ENCODE results near the gene PLA2G4A. TPM values are rescaled to one million over a fixed set of nuclear protein-coding genes. Genes with fewer than 3 reads are reported as not detected.

Gene PLA2G4A
- total RNA-seq, 2 donors from 2014 or later, result 3.1 to 6.3 TPM

DNA sequence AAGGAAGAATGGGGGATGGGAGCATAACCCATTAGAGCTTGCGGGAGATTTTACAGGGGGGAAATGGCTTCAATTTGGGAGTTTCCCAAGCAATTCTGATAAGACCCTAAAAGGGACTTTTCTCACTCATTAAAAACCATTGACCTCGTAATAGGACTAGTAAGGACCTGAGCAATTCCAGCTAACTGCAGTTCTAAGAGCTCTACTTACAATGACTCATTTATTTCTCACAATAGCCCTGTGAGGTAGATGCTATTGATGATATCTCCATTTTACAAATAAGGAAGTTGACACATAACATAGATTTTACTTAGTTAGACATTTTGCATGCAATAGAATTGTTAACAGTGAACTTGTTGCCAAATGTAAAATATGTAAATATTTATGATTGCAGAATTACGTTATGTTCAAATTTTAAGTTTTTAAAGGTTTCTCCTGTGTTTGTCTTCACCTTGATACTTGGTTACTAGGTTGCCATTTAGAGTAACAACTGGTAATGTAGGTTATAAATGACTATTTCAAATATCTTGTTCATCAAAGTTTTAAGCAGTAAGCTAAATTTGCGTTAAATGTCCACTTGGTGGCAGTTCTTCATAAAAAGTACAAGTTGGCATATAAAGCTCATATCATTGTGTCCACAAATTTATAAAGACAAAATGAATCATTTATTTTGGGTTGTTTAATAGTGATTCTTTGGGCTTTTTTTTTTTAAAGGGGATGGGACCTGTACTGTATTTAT is 182.0 kb downstream of the PLA2G4A start:
- no peak overlapping the region for H3K4me3 ChIP-seq
- no peaks in the 10 kb centered on the region for H3K36me3 ChIP-seq
- intact Hi-C loops (cut with DNase I), result no loop called here
- H3K27ac ChIP-seq, result no peak overlapping the region
- no peaks in the 10 kb centered on the region for H3K4me1 ChIP-seq
- H3K9me3 ChIP-seq, result no peaks in the 10 kb centered on the region
- DNase-seq, result no peak
- TF ChIP-seq, protein P1, sequence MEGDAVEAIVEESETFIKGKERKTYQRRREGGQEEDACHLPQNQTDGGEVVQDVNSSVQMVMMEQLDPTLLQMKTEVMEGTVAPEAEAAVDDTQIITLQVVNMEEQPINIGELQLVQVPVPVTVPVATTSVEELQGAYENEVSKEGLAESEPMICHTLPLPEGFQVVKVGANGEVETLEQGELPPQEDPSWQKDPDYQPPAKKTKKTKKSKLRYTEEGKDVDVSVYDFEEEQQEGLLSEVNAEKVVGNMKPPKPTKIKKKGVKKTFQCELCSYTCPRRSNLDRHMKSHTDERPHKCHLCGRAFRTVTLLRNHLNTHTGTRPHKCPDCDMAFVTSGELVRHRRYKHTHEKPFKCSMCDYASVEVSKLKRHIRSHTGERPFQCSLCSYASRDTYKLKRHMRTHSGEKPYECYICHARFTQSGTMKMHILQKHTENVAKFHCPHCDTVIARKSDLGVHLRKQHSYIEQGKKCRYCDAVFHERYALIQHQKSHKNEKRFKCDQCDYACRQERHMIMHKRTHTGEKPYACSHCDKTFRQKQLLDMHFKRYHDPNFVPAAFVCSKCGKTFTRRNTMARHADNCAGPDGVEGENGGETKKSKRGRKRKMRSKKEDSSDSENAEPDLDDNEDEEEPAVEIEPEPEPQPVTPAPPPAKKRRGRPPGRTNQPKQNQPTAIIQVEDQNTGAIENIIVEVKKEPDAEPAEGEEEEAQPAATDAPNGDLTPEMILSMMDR (IDR thresholded peaks at IDR 0.05), result no peak
- H3K27me3 ChIP-seq, result no peaks in the 10 kb centered on the region
- H3K9ac ChIP-seq (ENCODE audit: low read depth in 2 of 2, low read length in 2 of 2), result no peak overlapping the region

DNA sequence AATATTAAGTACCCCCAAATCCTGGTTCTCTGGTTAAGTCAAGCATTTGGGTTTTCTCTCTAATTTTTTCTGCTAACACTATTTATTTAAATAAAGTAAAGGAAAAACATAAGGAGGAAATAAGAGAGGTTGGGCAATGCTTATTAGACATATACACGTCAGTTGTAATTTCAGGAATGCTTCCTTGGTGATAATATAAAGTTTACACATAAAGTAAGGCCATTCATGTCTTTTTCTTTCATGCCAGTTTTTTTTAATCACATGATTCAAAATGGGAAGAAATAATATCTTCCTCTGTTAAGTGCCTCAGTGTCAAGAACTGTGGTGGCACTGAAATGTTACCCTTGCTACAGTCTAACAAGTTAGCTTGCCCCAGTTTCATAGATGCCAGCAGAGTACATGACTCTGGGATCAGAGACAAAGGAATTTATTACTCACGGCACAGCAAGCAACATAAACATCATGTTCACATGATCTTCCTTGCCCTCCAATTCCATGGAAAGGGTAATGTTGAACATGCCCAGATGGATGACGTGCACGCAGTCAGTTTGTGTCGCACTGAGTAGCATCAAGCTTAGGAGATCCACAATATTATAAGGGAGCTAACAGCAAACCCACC is 184.9 kb downstream of the PLA2G4A start:
- DNase-seq, result no peak
- Histone ChIP-seq H3K4me3 (no peak overlapping the region), H3K9me3 (no peaks in the 10 kb centered on the region), H3K36me3 (no peaks in the 10 kb centered on the region), H3K27me3 (no peaks in the 10 kb centered on the region), H3K27ac (no peak overlapping the region), H3K4me1 (no peaks in the 10 kb centered on the region), H3K9ac (ENCODE audit: low read depth in 2 of 2, low read length in 2 of 2) (no peak overlapping the region)
- intact Hi-C loops (cut with DNase I), result no loop called here
- TF ChIP-seq, protein P1 (IDR thresholded peaks at IDR 0.05), result no peak

DNA sequence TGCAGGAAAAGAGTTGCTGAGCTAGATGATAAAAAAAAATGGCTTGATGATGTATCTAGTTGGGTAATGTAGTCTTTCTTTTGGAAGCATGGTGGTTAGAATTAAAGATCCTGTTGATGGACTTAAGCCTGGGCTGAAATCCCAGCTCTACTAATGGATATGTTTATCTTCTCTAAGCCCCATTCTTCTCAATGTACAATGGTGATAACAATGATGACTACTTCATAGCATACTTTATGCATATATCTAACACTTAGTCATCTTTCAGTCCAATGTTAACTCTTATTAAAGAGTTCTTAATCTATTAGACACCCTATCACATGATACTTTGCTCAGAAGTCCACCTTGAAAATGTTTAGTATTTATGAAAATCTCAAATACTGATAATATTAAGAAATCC is 189.5 kb downstream of the PLA2G4A start:
- Histone ChIP-seq H3K27me3 (no peaks in the 10 kb centered on the region), H3K36me3 (no peaks in the 10 kb centered on the region), H3K4me1 (no peaks in the 10 kb centered on the region), H3K9me3 (no peaks in the 10 kb centered on the region), H3K4me3 (no peak overlapping the region), H3K27ac (no peak overlapping the region), H3K9ac (ENCODE audit: low read depth in 2 of 2, low read length in 2 of 2) (no peak overlapping the region)
- intact Hi-C loops (cut with DNase I), result no loop called here
- TF ChIP-seq, protein P1 (IDR thresholded peaks at IDR 0.05), result no peak
- DNase-seq, result no peak

DNA sequence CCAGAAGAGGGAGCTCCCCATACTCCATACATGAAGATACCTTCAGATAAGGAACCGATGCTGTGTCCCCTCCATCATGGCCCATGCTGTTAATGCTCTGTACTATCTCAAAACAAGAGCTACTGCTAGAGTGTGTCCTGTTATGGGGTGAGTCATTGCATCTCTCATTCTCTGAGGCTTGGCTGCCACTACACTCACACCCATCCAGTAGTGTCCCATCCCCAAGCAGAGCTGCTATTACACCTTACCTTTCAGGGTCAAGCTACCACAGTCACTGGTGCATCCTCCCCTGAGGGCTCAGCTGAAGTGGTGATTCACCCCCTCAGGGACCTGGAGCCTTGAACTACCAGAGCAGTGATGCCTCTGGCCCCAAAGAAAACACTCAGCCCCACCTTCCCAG is 198.5 kb downstream of the PLA2G4A start:
- H3K27me3 ChIP-seq, result no peaks in the 10 kb centered on the region
- H3K27ac ChIP-seq, result no peak overlapping the region
- H3K9ac ChIP-seq (ENCODE audit: low read depth in 2 of 2, low read length in 2 of 2), result no peak overlapping the region
- no peak overlapping the region for H3K4me3 ChIP-seq
- intact Hi-C loops (cut with DNase I), result no loop called here
- no peaks in the 10 kb centered on the region for H3K4me1 ChIP-seq
- no peaks in the 10 kb centered on the region for H3K9me3 ChIP-seq
- TF ChIP-seq, protein P1 (IDR thresholded peaks at IDR 0.05), result no peak
- no peak for DNase-seq
- H3K36me3 ChIP-seq, result no peaks in the 10 kb centered on the region

DNA sequence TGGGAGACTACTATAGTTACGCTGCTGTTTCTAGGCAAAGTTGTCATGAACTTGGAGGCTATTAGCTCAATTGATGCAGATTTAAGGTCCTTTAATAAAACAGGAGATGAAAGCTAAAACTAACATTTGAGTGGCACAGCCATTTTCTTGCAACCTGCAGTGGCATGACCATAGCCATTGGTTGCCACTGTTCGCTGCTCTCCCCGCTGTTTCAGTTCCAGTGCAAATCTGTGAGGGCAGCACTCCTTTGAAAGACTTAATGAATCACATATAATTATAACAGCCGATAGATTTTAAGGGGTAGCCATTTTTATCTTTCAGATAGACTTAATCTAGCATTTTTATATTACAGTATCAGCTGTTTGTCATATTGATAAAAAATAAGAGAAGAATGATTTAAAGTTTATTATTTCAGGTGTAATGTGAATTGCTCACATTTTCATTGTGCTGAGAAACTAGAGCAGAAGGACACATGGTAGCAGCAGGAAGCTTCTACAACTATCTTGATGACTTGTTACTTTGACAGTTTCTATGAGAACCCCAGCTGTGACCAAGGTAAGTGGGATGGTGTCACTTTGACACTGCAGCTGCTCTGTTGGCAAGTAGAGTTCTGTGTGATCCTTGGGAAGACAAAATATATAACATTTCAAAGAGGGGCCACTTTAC is 203.7 kb downstream of the PLA2G4A start:
- Histone ChIP-seq H3K4me3 (no peak overlapping the region), H3K4me1 (no peaks in the 10 kb centered on the region), H3K9ac (ENCODE audit: low read depth in 2 of 2, low read length in 2 of 2) (no peak overlapping the region), H3K27me3 (no peaks in the 10 kb centered on the region), H3K9me3 (no peaks in the 10 kb centered on the region), H3K27ac (no peak overlapping the region), H3K36me3 (no peaks in the 10 kb centered on the region)
- DNase-seq, result no peak
- TF ChIP-seq, protein P1 (IDR thresholded peaks at IDR 0.05), result no peak
- intact Hi-C loops (cut with DNase I), result no loop called here
